Non-pigmented ciliary epithelial cell (primary cell): Measurements from ENCODE around the gene TRAPPC3.

ENCODE experiments used
- DNase-seq: peaks from one replicate; pipeline ENCODE4 v3.0.0-alpha.2; 2010; ENCODE audit warnings: low read depth

TRAPPC3 gene

GRCh38 chr1:36098650-36099365, 50.5 kb downstream of the TRAPPC3 start:
- DNase-seq: no peak

GRCh38 chr1:36097693-36098585, 51.3 kb downstream of the TRAPPC3 start:
- DNase-seq: no peak

GRCh38 chr1:36096500-36097432, 52.5 kb downstream of the TRAPPC3 start:
- DNase-seq: no peak

- DNase-seq: no peak
Observed at GRCh38 chr1:36095760-36096405, 53.4 kb downstream of the TRAPPC3 start.

- no peak for DNase-seq
Observed at GRCh38 chr1:36094621-36095061, 54.6 kb downstream of the TRAPPC3 start.

- DNase-seq: no peak
Observed at GRCh38 chr1:36093929-36094328, 55.4 kb downstream of the TRAPPC3 start.

- DNase-seq: no peak
Observed at GRCh38 chr1:36093226-36093625, 56.1 kb downstream of the TRAPPC3 start.

- no peak for DNase-seq
Observed at GRCh38 chr1:36092798-36093185, 56.5 kb downstream of the TRAPPC3 start.

GRCh38 chr1:36092166-36092797, 57.0 kb downstream of the TRAPPC3 start:
- DNase-seq: no peak

GRCh38 chr1:36091698-36092097, 57.6 kb downstream of the TRAPPC3 start:
- DNase-seq: no peak

GRCh38 chr1:36091141-36091540, 58.1 kb downstream of the TRAPPC3 start:
- DNase-seq: no peak

GRCh38 chr1:36089393-36090121, 59.7 kb downstream of the TRAPPC3 start:
- DNase-seq: peak; percentile 34

GRCh38 chr1:36088577-36089392, 60.5 kb downstream of the TRAPPC3 start, which contains the start of gene ADPRS:
Gene ADPRS, plus strand, starts transcription at chr1:36088892. Its CDS starts 13 bp downstream, at chr1:36088905.
- peak; percentile 47 for DNase-seq

GRCh38 chr1:36088265-36088576, 61.1 kb downstream of the TRAPPC3 start:
- DNase-seq: no peak

GRCh38 chr1:36087233-36088123, 61.8 kb downstream of the TRAPPC3 start:
- no peak for DNase-seq
